ENCODE results near the gene CA5B.
A peak's percentile ranks its signal among the peaks of the same experiment; 100 is the strongest.
"Not testable (repeated sequence)": the region's sequence is repeated elsewhere in the genome, so short reads cannot be mapped to it uniquely, and the experiment has no call there.

The CA5B gene

GRCh38 chrX:15737959-15738902 lies at the start of gene CA5B:
TSS of gene CA5B (plus strand) at chrX:15738270. CDS start at chrX:15750024, 11,754 bp downstream.
- peaks cover 8% of the 10 kb centered on the region for H3K36me3 Mint-ChIP-seq (ENCODE audit: low read depth)
- peak within 1 kb of the TSS; percentile 67 for H3K27ac Mint-ChIP-seq
- no peaks in the 10 kb centered on the region for H3K27me3 Mint-ChIP-seq (ENCODE audit: low read depth)
- H3K4me3 Mint-ChIP-seq, result peak within 1 kb of the TSS; percentile 84
- H3K9me3 Mint-ChIP-seq, result no peaks in the 10 kb centered on the region
- peaks cover 19% of the 10 kb centered on the region for H3K4me1 Mint-ChIP-seq (ENCODE audit: low read depth)

- H3K36me3 Mint-ChIP-seq (ENCODE audit: low read depth), result peaks cover 17% of the 10 kb centered on the region
- H3K9me3 Mint-ChIP-seq, result no peaks in the 10 kb centered on the region
- H3K4me1 Mint-ChIP-seq (ENCODE audit: low read depth), result peaks cover 2% of the 10 kb centered on the region
- H3K4me3 Mint-ChIP-seq, result no peak overlapping the region
- H3K27ac Mint-ChIP-seq, result no peak overlapping the region
- no peaks in the 10 kb centered on the region for H3K27me3 Mint-ChIP-seq (ENCODE audit: low read depth)
Observed at GRCh38 chrX:15694941-15695451, 43.1 kb upstream of the CA5B start.

GRCh38 chrX:15696516-15696915 lies 41.6 kb upstream of the CA5B start:
- no peaks in the 10 kb centered on the region for H3K27me3 Mint-ChIP-seq (ENCODE audit: low read depth)
- peaks cover 2% of the 10 kb centered on the region for H3K4me1 Mint-ChIP-seq (ENCODE audit: low read depth)
- no peaks in the 10 kb centered on the region for H3K9me3 Mint-ChIP-seq
- no peak overlapping the region for H3K4me3 Mint-ChIP-seq
- H3K36me3 Mint-ChIP-seq (ENCODE audit: low read depth), result peaks cover 10% of the 10 kb centered on the region
- no peak overlapping the region for H3K27ac Mint-ChIP-seq

- Mint-ChIP-seq H3K27ac (no peak overlapping the region), H3K4me3 (no peak overlapping the region), H3K27me3 (ENCODE audit: low read depth) (no peaks in the 10 kb centered on the region), H3K36me3 (ENCODE audit: low read depth) (peaks cover 5% of the 10 kb centered on the region), H3K4me1 (ENCODE audit: low read depth) (no peaks in the 10 kb centered on the region), H3K9me3 (no peaks in the 10 kb centered on the region)
Observed at GRCh38 chrX:15702488-15703371, 35.3 kb upstream of the CA5B start.

- H3K27ac Mint-ChIP-seq; H3K4me3 Mint-ChIP-seq; H3K9me3 Mint-ChIP-seq; H3K27me3 Mint-ChIP-seq (ENCODE audit: low read depth); H3K36me3 Mint-ChIP-seq (ENCODE audit: low read depth); H3K4me1 Mint-ChIP-seq (ENCODE audit: low read depth): not testable (repeated sequence)
Observed at GRCh38 chrX:15703809-15704208, 34.3 kb upstream of the CA5B start.

GRCh38 chrX:15704273-15704672 lies 33.8 kb upstream of the CA5B start:
- not testable (repeated sequence) for H3K36me3 Mint-ChIP-seq (ENCODE audit: low read depth); H3K27ac Mint-ChIP-seq; H3K27me3 Mint-ChIP-seq (ENCODE audit: low read depth); H3K4me3 Mint-ChIP-seq; H3K4me1 Mint-ChIP-seq (ENCODE audit: low read depth); H3K9me3 Mint-ChIP-seq

- Mint-ChIP-seq H3K4me3 (no peak overlapping the region), H3K27ac (no peak overlapping the region)
Observed at GRCh38 chrX:15714529-15714928, 23.5 kb upstream of the CA5B start.

GRCh38 chrX:15718283-15718970 lies 19.6 kb upstream of the CA5B start:
- H3K9me3 Mint-ChIP-seq, result no peaks in the 10 kb centered on the region
- no peaks in the 10 kb centered on the region for H3K27me3 Mint-ChIP-seq (ENCODE audit: low read depth)
- no peaks in the 10 kb centered on the region for H3K36me3 Mint-ChIP-seq (ENCODE audit: low read depth)
- no peaks in the 10 kb centered on the region for H3K4me1 Mint-ChIP-seq (ENCODE audit: low read depth)
- H3K4me3 Mint-ChIP-seq, result no peak overlapping the region
- H3K27ac Mint-ChIP-seq, result no peak overlapping the region

More at GRCh38 chrX:15714529-15714928, 23.5 kb upstream of the CA5B start:
- no peaks in the 10 kb centered on the region for H3K4me1 Mint-ChIP-seq (ENCODE audit: low read depth)
- H3K36me3 Mint-ChIP-seq (ENCODE audit: low read depth), result no peaks in the 10 kb centered on the region
- no peaks in the 10 kb centered on the region for H3K27me3 Mint-ChIP-seq (ENCODE audit: low read depth)
- H3K9me3 Mint-ChIP-seq, result no peaks in the 10 kb centered on the region

- no peaks in the 10 kb centered on the region for H3K27me3 Mint-ChIP-seq (ENCODE audit: low read depth)
- no peak overlapping the region for H3K27ac Mint-ChIP-seq
- H3K36me3 Mint-ChIP-seq (ENCODE audit: low read depth), result no peaks in the 10 kb centered on the region
- no peak overlapping the region for H3K4me3 Mint-ChIP-seq
- no peaks in the 10 kb centered on the region for H3K9me3 Mint-ChIP-seq
- H3K4me1 Mint-ChIP-seq (ENCODE audit: low read depth), result no peaks in the 10 kb centered on the region
Observed at GRCh38 chrX:15719324-15719968, 18.6 kb upstream of the CA5B start.

- Mint-ChIP-seq H3K4me3 (no peak overlapping the region), H3K36me3 (ENCODE audit: low read depth) (no peaks in the 10 kb centered on the region), H3K9me3 (no peaks in the 10 kb centered on the region), H3K4me1 (ENCODE audit: low read depth) (no peaks in the 10 kb centered on the region), H3K27me3 (ENCODE audit: low read depth) (no peaks in the 10 kb centered on the region), H3K27ac (no peak overlapping the region)
Observed at GRCh38 chrX:15721911-15722310, 16.2 kb upstream of the CA5B start.

GRCh38 chrX:15723887-15724517 lies 14.1 kb upstream of the CA5B start:
- Mint-ChIP-seq H3K4me3 (no peak overlapping the region), H3K27ac (no peak overlapping the region), H3K27me3 (ENCODE audit: low read depth) (no peaks in the 10 kb centered on the region), H3K9me3 (no peaks in the 10 kb centered on the region), H3K36me3 (ENCODE audit: low read depth) (no peaks in the 10 kb centered on the region), H3K4me1 (ENCODE audit: low read depth) (no peaks in the 10 kb centered on the region)

- Mint-ChIP-seq H3K4me3 (no peak overlapping the region), H3K27me3 (ENCODE audit: low read depth) (no peaks in the 10 kb centered on the region), H3K9me3 (no peaks in the 10 kb centered on the region), H3K27ac (no peak overlapping the region), H3K4me1 (ENCODE audit: low read depth) (no peaks in the 10 kb centered on the region), H3K36me3 (ENCODE audit: low read depth) (no peaks in the 10 kb centered on the region)
Observed at GRCh38 chrX:15724911-15725310, 13.2 kb upstream of the CA5B start.

GRCh38 chrX:15731368-15731767 lies 6.7 kb upstream of the CA5B start:
- not testable (repeated sequence) for H3K36me3 Mint-ChIP-seq (ENCODE audit: low read depth); H3K27me3 Mint-ChIP-seq (ENCODE audit: low read depth); H3K4me3 Mint-ChIP-seq; H3K27ac Mint-ChIP-seq; H3K9me3 Mint-ChIP-seq; H3K4me1 Mint-ChIP-seq (ENCODE audit: low read depth)

All from T-helper 1 cell treated with Interleukin-12 subunit alpha and Interleukin-12 subunit beta and Interleukin-4 antibody, amounts not matched to agents 30 μg/mL and 1 μg/mL, for 36 hours (primary cell).